ENCODE results near the gene SLC35A2. TPM values are rescaled to one million over a fixed set of nuclear protein-coding genes. Genes with fewer than 3 reads are reported as not detected.

Gene SLC35A2
- total and polyA plus RNA-seq, 4 donors, result 16.7 to 41.2 (median 32.0) TPM

GRCh38 chrX:48918301-48918642 lies 6.8 kb upstream of the SLC35A2 start:
- DNase-seq, result no peak
- ATAC-seq (ENCODE audit: insufficient read depth, low FRiP score), result no peak
- no peaks in the 10 kb centered on the region for H3K27me3 ChIP-seq (ENCODE audit: control insufficient read depth in 3 of 3, insufficient read depth in 3 of 3, low read length in 2 of 3)
- 20 to 38% methylated on average over 5 to 23 of the region's 23 CpGs for WGBS, 2 donors
- H3K9ac ChIP-seq (ENCODE audit: insufficient read depth in 1 of 2, low read length in 2 of 2), result no peak overlapping the region
- H3K4me1 ChIP-seq (ENCODE audit: control insufficient read depth in 5 of 5, insufficient read depth in 5 of 5, low read length in 5 of 5), result peaks cover 0 to 3% (median 2%) of the 10 kb centered on the region in 5 donors
- TF ChIP-seq CTCF (IDR thresholded peaks at IDR 0.05; ENCODE audit: control extremely low read depth, extremely low read depth), result no peak
- peak overlapping the region in 1 of 2 donors; percentile 90 for H3K27ac ChIP-seq (ENCODE audit: low read depth in 1 of 2, low read length in 1 of 2)
- H3K4me3 ChIP-seq, result peak overlapping the region; percentile 54
- H3K9me3 ChIP-seq (ENCODE audit: control insufficient read depth in 4 of 4, insufficient read depth in 3 of 4, low read length in 3 of 4), result peaks cover 0 to 5% (median 0%) of the 10 kb centered on the region in 4 donors
- H3K36me3 ChIP-seq (ENCODE audit: control insufficient read depth in 4 of 4, insufficient read depth in 4 of 4, low read length in 4 of 4), result peaks cover 0 to 7% (median 3%) of the 10 kb centered on the region in 4 donors

- no peak overlapping the region for H3K9ac ChIP-seq (ENCODE audit: insufficient read depth in 1 of 2, low read length in 2 of 2)
- WGBS, 2 donors, result 26 to 33% methylated on average over 17 to 27 of the region's 27 CpGs
- peak; percentile 76 for TF ChIP-seq CTCF (IDR thresholded peaks at IDR 0.05; ENCODE audit: control extremely low read depth, extremely low read depth)
Observed at GRCh38 chrX:48917139-48918001, 5.9 kb upstream of the SLC35A2 start.

GRCh38 chrX:48914593-48915493 lies 3.4 kb upstream of the SLC35A2 start:
- H3K27ac ChIP-seq (ENCODE audit: low read depth in 1 of 2, low read length in 1 of 2), result no peak overlapping the region
- no peak overlapping the region for H3K4me3 ChIP-seq
- peaks cover 0 to 4% (median 0%) of the 10 kb centered on the region in 4 donors for H3K9me3 ChIP-seq (ENCODE audit: control insufficient read depth in 4 of 4, insufficient read depth in 3 of 4, low read length in 3 of 4)
- DNase-seq (no peak), ATAC-seq (ENCODE audit: insufficient read depth, low FRiP score) (no peak)
- H3K9ac ChIP-seq (ENCODE audit: insufficient read depth in 1 of 2, low read length in 2 of 2), result no peak overlapping the region
- peaks cover 0 to 5% (median 0%) of the 10 kb centered on the region in 4 donors for H3K36me3 ChIP-seq (ENCODE audit: control insufficient read depth in 4 of 4, insufficient read depth in 4 of 4, low read length in 4 of 4)
- H3K27me3 ChIP-seq (ENCODE audit: control insufficient read depth in 3 of 3, insufficient read depth in 3 of 3, low read length in 2 of 3), result no peaks in the 10 kb centered on the region
- no peak for TF ChIP-seq CTCF (IDR thresholded peaks at IDR 0.05; ENCODE audit: control extremely low read depth, extremely low read depth)
- WGBS, 2 donors, result 89% methylated on average over 12 to 13 of the region's 13 CpGs
- H3K4me1 ChIP-seq (ENCODE audit: control insufficient read depth in 5 of 5, insufficient read depth in 5 of 5, low read length in 5 of 5), result peaks cover 2 to 11% (median 5%) of the 10 kb centered on the region in 5 donors

More at GRCh38 chrX:48917139-48918001, 5.9 kb upstream of the SLC35A2 start:
- peak; percentile 76 for ATAC-seq (ENCODE audit: insufficient read depth, low FRiP score)
- H3K27me3 ChIP-seq (ENCODE audit: control insufficient read depth in 3 of 3, insufficient read depth in 3 of 3, low read length in 2 of 3), result no peaks in the 10 kb centered on the region
- H3K4me1 ChIP-seq (ENCODE audit: control insufficient read depth in 5 of 5, insufficient read depth in 5 of 5, low read length in 5 of 5), result peaks cover 0 to 3% (median 2%) of the 10 kb centered on the region in 5 donors
- peak overlapping the region in 1 of 2 donors; percentile 43 for H3K27ac ChIP-seq (ENCODE audit: low read depth in 1 of 2, low read length in 1 of 2)
- peaks cover 0 to 3% (median 0%) of the 10 kb centered on the region in 4 donors for H3K9me3 ChIP-seq (ENCODE audit: control insufficient read depth in 4 of 4, insufficient read depth in 3 of 4, low read length in 3 of 4)
- peak; percentile 91 to 92 (median 91) for DNase-seq
- peak overlapping the region; percentile 0 for H3K4me3 ChIP-seq
- H3K36me3 ChIP-seq (ENCODE audit: control insufficient read depth in 4 of 4, insufficient read depth in 4 of 4, low read length in 4 of 4), result peaks cover 0 to 5% (median 0%) of the 10 kb centered on the region in 4 donors

Data from lung (tissue), 12 donors.